Prostate gland (tissue), 2 donors: ENCODE measurements around the gene SLC66A2.

Experiments used
- CTCF ChIP-seq, 4 experiments: fragments of 200-600 bp in 2 of 4; fragments of 450-650 bp in 2 of 4; sonication (generic) in 2 of 4; IDR thresholded peaks; 1 replicate in 3 of 4; 2 replicates in 1 of 4; pipeline ENCODE4 v1.5.1; 2016 to 2019; ENCODE audit warnings: antibody characterized with exemption in 4 of 4, mild to moderate bottlenecking in 2 of 4, moderate library complexity in 2 of 4
- POLR2AphosphoS5 ChIP-seq: sonication (generic); formaldehyde crosslinking; IDR thresholded peaks from one replicate; pipeline ENCODE4 v1.6.1; 2017; ENCODE audit warnings: antibody characterized with exemption

- no peak for TF ChIP-seq CTCF (IDR thresholded peaks at IDR 0.05)
- TF ChIP-seq POLR2AphosphoS5 = no peak
Observed at GRCh38 chr18:79956276-79956675, 4.8 kb upstream of the SLC66A2 start.
